MM.1S (cell line): ENCODE results near the gene CACNA1C.

Source experiments
- DNase-seq: peaks from one replicate; pipeline ENCODE4 v3.0.0-alpha.2; 2015
- H2AFZ ChIP-seq: fragments of 300-600 bp; sonication (generic); 2 replicates; pipeline ENCODE4 v1.6.0; 2016; ENCODE audit warnings: antibody characterized with exemption, low read length
- H3F3A ChIP-seq: fragments of 300-600 bp; sonication (generic); 2 replicates; pipeline ENCODE4 v1.6.1; 2016; ENCODE audit warnings: mild to moderate bottlenecking, antibody characterized with exemption, low read length, moderate library complexity, mixed read lengths; ENCODE audit not compliant: insufficient read depth
- H3K27ac ChIP-seq: fragments of 300-600 bp; sonication (generic); 2 replicates; pipeline ENCODE4 v1.5.1; 2016; ENCODE audit warnings: mild to moderate bottlenecking, low read length
- H3K27me3 ChIP-seq: fragments of 300-600 bp; sonication (generic); replicated peaks from 2 replicates; pipeline ENCODE4 v1.6.0; 2016; ENCODE audit warnings: low read length; ENCODE audit not compliant: insufficient read depth
- H3K36me3 ChIP-seq: fragments of 300-600 bp; sonication (generic); replicated peaks from 2 replicates; pipeline ENCODE4 v1.6.1; 2016; ENCODE audit warnings: mild to moderate bottlenecking, low read length, mixed read lengths; ENCODE audit not compliant: insufficient read depth
- H3K4me1 ChIP-seq: fragments of 300-600 bp; sonication (generic); 2 replicates; pipeline ENCODE4 v1.6.1; 2016; ENCODE audit warnings: low read length, mixed read lengths
- H3K4me2 ChIP-seq: fragments of 300-600 bp; sonication (generic); 2 replicates; pipeline ENCODE4 v1.6.0; 2016; ENCODE audit warnings: low read depth, low read length
- H3K4me3 ChIP-seq: fragments of 300-600 bp; sonication (generic); 2 replicates; pipeline ENCODE4 v1.5.1; 2016; ENCODE audit warnings: low read length, mixed read lengths
- H3K79me2 ChIP-seq: fragments of 300-600 bp; sonication (generic); 2 replicates; pipeline ENCODE4 v1.6.1; 2016; ENCODE audit warnings: mixed run types, low read length, mixed read lengths
- H3K9ac ChIP-seq: fragments of 300-600 bp; sonication (generic); 2 replicates; pipeline ENCODE4 v1.6.1; 2016; ENCODE audit warnings: low read length, mixed read lengths
- H3K9me2 ChIP-seq: fragments of 300-600 bp; sonication (generic); replicated peaks from 2 replicates; pipeline ENCODE4 v1.6.1; 2016; ENCODE audit warnings: mild to moderate bottlenecking, low read length, mixed read lengths; ENCODE audit not compliant: insufficient read depth
- H3K9me3 ChIP-seq: fragments of 300-600 bp; sonication (generic); replicated peaks from 2 replicates; pipeline ENCODE4 v1.6.1; 2016; ENCODE audit warnings: mild to moderate bottlenecking, low read length, mixed read lengths; ENCODE audit not compliant: insufficient read depth
- H4K20me1 ChIP-seq: fragments of 300-600 bp; sonication (generic); 2 replicates; pipeline ENCODE4 v1.6.1; 2016; ENCODE audit warnings: mild to moderate bottlenecking, low read length, moderate library complexity, mixed read lengths; ENCODE audit not compliant: insufficient read depth
- EZH2 ChIP-seq: fragments of 300-600 bp; sonication (generic); optimal IDR thresholded peaks from 2 replicates; pipeline ENCODE3; 2017; ENCODE audit warnings: low read depth, mild to moderate bottlenecking, antibody characterized with exemption, low read length, mixed read lengths
- EZH2phosphoT487 ChIP-seq: fragments of 300-600 bp; sonication (generic); IDR thresholded peaks from 2 replicates; pipeline ENCODE4 v1.6.1; 2018; ENCODE audit warnings: antibody characterized with exemption, low read length
- TF ChIP-seq, protein P1 (sequence below): fragments of 300-600 bp; sonication (generic); IDR thresholded peaks from 2 replicates; pipeline ENCODE4 v1.5.1; 2016; ENCODE audit warnings: antibody characterized with exemption, low read length, mixed read lengths

Gene CACNA1C

DNA sequence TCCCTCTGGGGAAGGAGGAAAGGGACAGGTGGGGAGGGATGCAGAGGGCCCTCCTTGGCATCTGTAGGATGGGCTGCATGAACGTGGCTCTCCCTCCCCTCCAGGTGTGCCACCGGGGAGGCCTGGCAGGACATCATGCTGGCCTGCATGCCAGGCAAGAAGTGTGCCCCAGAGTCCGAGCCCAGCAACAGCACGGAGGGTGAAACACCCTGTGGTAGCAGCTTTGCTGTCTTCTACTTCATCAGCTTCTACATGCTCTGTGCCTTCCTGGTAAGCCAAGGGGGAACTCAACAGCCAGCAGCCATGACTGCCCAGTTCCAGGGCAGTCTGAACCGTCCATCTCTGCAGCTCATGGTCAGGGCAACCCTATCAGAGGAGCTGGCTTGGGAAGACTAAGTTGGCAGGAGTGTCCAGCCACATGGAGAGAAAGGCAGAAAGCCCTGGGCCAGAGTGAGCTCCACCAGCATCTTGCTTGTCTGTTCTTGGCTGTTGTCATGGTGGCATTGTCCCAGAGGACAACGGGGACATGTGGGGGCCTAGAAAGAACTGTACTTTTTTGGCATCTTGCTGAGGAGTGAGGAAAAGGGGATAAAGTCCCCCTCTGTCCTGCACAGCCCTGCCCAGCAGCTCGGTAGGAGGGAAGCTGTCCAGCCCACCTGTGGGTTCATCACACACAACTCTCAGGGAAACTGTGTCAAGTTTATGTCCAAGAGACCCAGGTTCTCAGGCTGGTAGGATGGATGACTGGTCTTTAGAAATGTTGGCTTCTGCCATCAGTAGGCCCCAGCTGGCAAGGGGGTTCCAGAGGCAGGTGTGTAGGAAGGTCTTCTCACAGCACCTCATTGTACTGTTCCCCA is 612.2 kb downstream of the CACNA1C start:
- no peaks in the 10 kb centered on the region for H3K9me3 ChIP-seq
- no peaks in the 10 kb centered on the region for H3K79me2 ChIP-seq
- TF ChIP-seq EZH2 (no peak), EZH2phosphoT487 (no peak)
- TF ChIP-seq, protein P1, sequence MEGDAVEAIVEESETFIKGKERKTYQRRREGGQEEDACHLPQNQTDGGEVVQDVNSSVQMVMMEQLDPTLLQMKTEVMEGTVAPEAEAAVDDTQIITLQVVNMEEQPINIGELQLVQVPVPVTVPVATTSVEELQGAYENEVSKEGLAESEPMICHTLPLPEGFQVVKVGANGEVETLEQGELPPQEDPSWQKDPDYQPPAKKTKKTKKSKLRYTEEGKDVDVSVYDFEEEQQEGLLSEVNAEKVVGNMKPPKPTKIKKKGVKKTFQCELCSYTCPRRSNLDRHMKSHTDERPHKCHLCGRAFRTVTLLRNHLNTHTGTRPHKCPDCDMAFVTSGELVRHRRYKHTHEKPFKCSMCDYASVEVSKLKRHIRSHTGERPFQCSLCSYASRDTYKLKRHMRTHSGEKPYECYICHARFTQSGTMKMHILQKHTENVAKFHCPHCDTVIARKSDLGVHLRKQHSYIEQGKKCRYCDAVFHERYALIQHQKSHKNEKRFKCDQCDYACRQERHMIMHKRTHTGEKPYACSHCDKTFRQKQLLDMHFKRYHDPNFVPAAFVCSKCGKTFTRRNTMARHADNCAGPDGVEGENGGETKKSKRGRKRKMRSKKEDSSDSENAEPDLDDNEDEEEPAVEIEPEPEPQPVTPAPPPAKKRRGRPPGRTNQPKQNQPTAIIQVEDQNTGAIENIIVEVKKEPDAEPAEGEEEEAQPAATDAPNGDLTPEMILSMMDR, result no peak
- H3K4me3 ChIP-seq, result no peak overlapping the region
- H3F3A ChIP-seq, result no peaks in the 10 kb centered on the region
- no peak for DNase-seq
- H3K4me2 ChIP-seq, result no peak overlapping the region
- no peak overlapping the region for H3K27ac ChIP-seq
- no peaks in the 10 kb centered on the region for H3K4me1 ChIP-seq
- H3K27me3 ChIP-seq, result no peaks in the 10 kb centered on the region
- H3K36me3 ChIP-seq, result no peaks in the 10 kb centered on the region
- no peaks in the 10 kb centered on the region for H4K20me1 ChIP-seq
- H2AFZ ChIP-seq, result no peak overlapping the region
- no peak overlapping the region for H3K9ac ChIP-seq
- H3K9me2 ChIP-seq, result no peaks in the 10 kb centered on the region

DNA sequence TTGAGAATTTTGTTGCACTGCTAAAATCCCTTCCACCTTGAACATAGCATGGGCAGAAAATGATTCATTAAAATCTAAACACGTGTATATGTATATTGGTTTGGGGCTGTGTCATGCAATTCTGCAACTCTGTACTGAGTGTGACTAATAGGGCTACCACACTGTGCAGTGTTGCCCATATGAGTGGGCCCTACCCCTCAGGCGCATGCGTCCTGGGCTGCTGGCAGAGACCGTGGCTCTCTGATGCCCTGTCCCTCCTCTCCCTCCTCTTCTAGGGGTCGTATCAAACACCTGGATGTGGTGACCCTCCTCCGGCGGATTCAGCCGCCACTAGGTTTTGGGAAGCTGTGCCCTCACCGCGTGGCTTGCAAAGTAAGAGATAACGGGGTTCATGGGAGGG is 613.6 kb downstream of the CACNA1C start:
- H3F3A ChIP-seq, result no peaks in the 10 kb centered on the region
- no peak for DNase-seq

DNA sequence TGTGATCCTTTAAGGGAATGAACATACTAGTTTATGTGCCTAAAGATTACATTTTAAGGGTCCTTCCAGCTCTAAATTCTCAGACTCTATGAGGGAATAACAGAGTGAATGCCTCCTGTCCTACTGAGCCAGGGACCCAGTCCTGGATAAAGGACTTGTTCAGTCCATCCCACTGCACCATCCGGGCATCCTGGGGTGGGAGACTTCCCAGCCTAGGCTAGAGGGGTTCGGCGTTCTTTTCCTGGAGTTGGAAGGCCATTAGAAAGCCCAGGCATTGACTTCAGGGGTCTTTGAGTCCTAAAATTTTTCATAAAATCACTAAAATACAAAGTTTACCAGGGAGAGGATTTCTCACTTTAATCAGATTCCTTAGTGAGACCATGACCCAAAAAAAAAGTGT is 614.1 kb downstream of the CACNA1C start:
- Histone ChIP-seq H3K4me1 (no peaks in the 10 kb centered on the region), H3F3A (no peaks in the 10 kb centered on the region), H3K36me3 (no peaks in the 10 kb centered on the region), H4K20me1 (no peaks in the 10 kb centered on the region), H3K27ac (no peak overlapping the region), H3K4me3 (no peak overlapping the region), H3K9me2 (no peaks in the 10 kb centered on the region), H3K4me2 (no peak overlapping the region), H3K79me2 (no peaks in the 10 kb centered on the region), H2AFZ (no peak overlapping the region), H3K9ac (no peak overlapping the region), H3K9me3 (no peaks in the 10 kb centered on the region), H3K27me3 (no peaks in the 10 kb centered on the region)
- DNase-seq, result no peak
- TF ChIP-seq EZH2 (no peak), EZH2phosphoT487 (no peak)
- TF ChIP-seq, protein P1, result no peak

More for the DNA sequence above, 613.6 kb downstream of the CACNA1C start:
- Histone ChIP-seq H3K4me3 (no peak overlapping the region), H3K4me2 (no peak overlapping the region), H3K36me3 (no peaks in the 10 kb centered on the region), H3K9ac (no peak overlapping the region), H4K20me1 (no peaks in the 10 kb centered on the region), H3K79me2 (no peaks in the 10 kb centered on the region), H3K27me3 (no peaks in the 10 kb centered on the region), H3K9me2 (no peaks in the 10 kb centered on the region), H3K4me1 (no peaks in the 10 kb centered on the region), H2AFZ (no peak overlapping the region), H3K9me3 (no peaks in the 10 kb centered on the region), H3K27ac (no peak overlapping the region)
- no peak for TF ChIP-seq EZH2
- TF ChIP-seq, protein P1, result no peak
- no peak for TF ChIP-seq EZH2phosphoT487
